Measurements from ENCODE around the gene KLRC3.
"Not testable (repeated sequence)": the region's sequence is repeated elsewhere in the genome, so short reads cannot be mapped to it uniquely, and the experiment has no call there.

Gene KLRC3

GRCh38 chr12:10435816-10436215 lies 15.4 kb upstream of the KLRC3 start, which contains the start of gene KLRC2:
TSS of gene KLRC2 (minus strand) at chr12:10436010. CDS start at chr12:10435986, 24 bp downstream.
- not testable (repeated sequence) for H3K4me1 ChIP-seq (ENCODE audit: control insufficient read depth, insufficient read depth, low read length); H3K4me3 ChIP-seq (ENCODE audit: low read length); H3K36me3 ChIP-seq (ENCODE audit: control insufficient read depth, insufficient read depth, low read length)

GRCh38 chr12:10430623-10431022 lies 10.2 kb upstream of the KLRC3 start:
- not testable (repeated sequence) for H3K9me3 ChIP-seq (ENCODE audit: control insufficient read depth, low read length); H3K36me3 ChIP-seq (ENCODE audit: control insufficient read depth, insufficient read depth, low read length); H3K27me3 ChIP-seq (ENCODE audit: control insufficient read depth, insufficient read depth, low read length); H3K4me3 ChIP-seq (ENCODE audit: low read length); H3K9ac ChIP-seq (ENCODE audit: low read length); H3K4me1 ChIP-seq (ENCODE audit: control insufficient read depth, insufficient read depth, low read length)

More at GRCh38 chr12:10435816-10436215, 15.4 kb upstream of the KLRC3 start, which contains the start of gene KLRC2:
- not testable (repeated sequence) for H3K9ac ChIP-seq (ENCODE audit: low read length); H3K27me3 ChIP-seq (ENCODE audit: control insufficient read depth, insufficient read depth, low read length); H3K9me3 ChIP-seq (ENCODE audit: control insufficient read depth, low read length)

DNA sequence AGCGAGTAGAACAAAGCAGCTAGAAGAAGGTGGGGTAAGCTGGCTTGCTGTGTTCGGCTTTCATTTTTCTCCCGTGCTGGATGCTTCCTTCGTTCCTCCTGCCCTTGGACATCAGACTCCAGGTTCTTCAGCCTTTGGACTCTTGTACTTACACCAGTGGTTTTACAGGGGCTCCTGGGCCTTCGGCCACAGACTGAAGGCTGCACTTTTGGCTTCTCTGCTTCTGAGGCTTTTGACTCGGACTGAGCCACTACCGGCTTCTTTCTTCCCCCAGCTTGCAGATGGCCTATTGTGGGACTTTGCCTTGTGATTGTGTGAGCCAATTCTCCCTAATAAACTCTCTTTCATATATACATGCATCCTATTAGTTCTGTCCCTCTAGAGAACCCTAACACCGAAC lies 5.5 kb upstream of the KLRC3 start:
- not testable (repeated sequence) for H3K27me3 ChIP-seq (ENCODE audit: control insufficient read depth, insufficient read depth, low read length); H3K36me3 ChIP-seq (ENCODE audit: control insufficient read depth, insufficient read depth, low read length); H3K9me3 ChIP-seq (ENCODE audit: control insufficient read depth, low read length); H3K4me3 ChIP-seq (ENCODE audit: low read length); H3K9ac ChIP-seq (ENCODE audit: low read length); H3K4me1 ChIP-seq (ENCODE audit: control insufficient read depth, insufficient read depth, low read length)

- H3K9me3 ChIP-seq (ENCODE audit: control insufficient read depth, low read length); H3K36me3 ChIP-seq (ENCODE audit: control insufficient read depth, insufficient read depth, low read length); H3K4me3 ChIP-seq (ENCODE audit: low read length); H3K9ac ChIP-seq (ENCODE audit: low read length); H3K4me1 ChIP-seq (ENCODE audit: control insufficient read depth, insufficient read depth, low read length); H3K27me3 ChIP-seq (ENCODE audit: control insufficient read depth, insufficient read depth, low read length): not testable (repeated sequence)
Observed at GRCh38 chr12:10424260-10424899, 4.0 kb upstream of the KLRC3 start.

DNA sequence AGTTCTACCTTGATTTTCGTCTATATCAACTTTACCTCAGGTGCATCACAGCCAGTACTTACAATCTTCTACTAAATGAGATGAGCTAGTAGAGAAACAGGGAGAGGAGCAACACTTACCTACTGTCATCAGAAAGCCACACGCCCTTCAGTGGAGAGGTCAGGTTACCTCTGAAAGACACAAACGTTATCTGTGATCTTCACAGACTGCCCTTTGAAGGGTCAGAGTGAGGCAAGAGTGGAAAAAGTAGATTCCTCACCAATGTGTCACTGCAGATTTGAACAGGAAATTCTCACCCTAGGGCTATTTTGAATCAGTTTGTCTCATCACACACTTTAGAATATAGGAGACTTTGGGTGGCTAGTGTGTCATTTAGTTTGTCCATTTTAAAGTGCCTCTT lies 1.8 kb upstream of the KLRC3 start:
- H3K4me1 ChIP-seq (ENCODE audit: control insufficient read depth, insufficient read depth, low read length); H3K27me3 ChIP-seq (ENCODE audit: control insufficient read depth, insufficient read depth, low read length); H3K36me3 ChIP-seq (ENCODE audit: control insufficient read depth, insufficient read depth, low read length); H3K9ac ChIP-seq (ENCODE audit: low read length); H3K4me3 ChIP-seq (ENCODE audit: low read length); H3K9me3 ChIP-seq (ENCODE audit: control insufficient read depth, low read length): not testable (repeated sequence)

GRCh38 chr12:10409392-10409791 lies 11.0 kb downstream of the KLRC3 start, which contains the start of gene KLRC4:
TSS of gene KLRC4 (minus strand) at chr12:10409757. CDS start at chr12:10409575, 182 bp downstream.
- H3K4me3 ChIP-seq (ENCODE audit: low read length), result no peak within 1 kb of the TSS
- no peaks in the 10 kb centered on the region for H3K4me1 ChIP-seq (ENCODE audit: control insufficient read depth, insufficient read depth, low read length)
- H3K9ac ChIP-seq (ENCODE audit: low read length), result no peak within 1 kb of the TSS
- H3K27me3 ChIP-seq (ENCODE audit: control insufficient read depth, insufficient read depth, low read length), result no peaks in the 10 kb centered on the region
- no peaks in the 10 kb centered on the region for H3K36me3 ChIP-seq (ENCODE audit: control insufficient read depth, insufficient read depth, low read length)
- H3K9me3 ChIP-seq (ENCODE audit: control insufficient read depth, low read length), result no peaks in the 10 kb centered on the region

- Histone ChIP-seq H3K4me3 (ENCODE audit: low read length) (no peak overlapping the region), H3K4me1 (ENCODE audit: control insufficient read depth, insufficient read depth, low read length) (no peaks in the 10 kb centered on the region), H3K36me3 (ENCODE audit: control insufficient read depth, insufficient read depth, low read length) (no peaks in the 10 kb centered on the region), H3K9ac (ENCODE audit: low read length) (no peak overlapping the region), H3K27me3 (ENCODE audit: control insufficient read depth, insufficient read depth, low read length) (no peaks in the 10 kb centered on the region), H3K9me3 (ENCODE audit: control insufficient read depth, low read length) (no peaks in the 10 kb centered on the region)
Observed at GRCh38 chr12:10408842-10409241, 11.6 kb downstream of the KLRC3 start.

DNA sequence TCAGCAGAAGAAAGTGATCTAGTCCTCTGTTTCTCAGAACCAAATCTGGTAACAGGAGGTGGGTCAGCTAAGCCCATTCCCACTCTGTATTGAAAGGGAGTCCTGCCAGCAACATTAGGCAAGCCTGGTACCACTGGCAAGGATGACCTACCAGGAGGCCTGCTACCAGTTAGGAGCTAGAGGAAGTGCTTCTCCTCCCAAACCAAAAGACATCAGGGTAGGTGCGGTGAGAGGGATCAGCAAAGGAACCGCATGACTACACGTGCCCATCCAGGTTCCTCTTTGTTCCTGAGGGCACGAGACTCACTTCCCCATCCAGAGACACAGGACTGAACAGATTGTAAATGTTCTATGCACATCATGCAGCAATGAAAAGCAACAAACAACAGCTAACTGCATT lies 13.7 kb downstream of the KLRC3 start:
- no peaks in the 10 kb centered on the region for H3K27me3 ChIP-seq (ENCODE audit: control insufficient read depth, insufficient read depth, low read length)
- no peaks in the 10 kb centered on the region for H3K4me1 ChIP-seq (ENCODE audit: control insufficient read depth, insufficient read depth, low read length)
- H3K9ac ChIP-seq (ENCODE audit: low read length), result no peak overlapping the region
- H3K36me3 ChIP-seq (ENCODE audit: control insufficient read depth, insufficient read depth, low read length), result no peaks in the 10 kb centered on the region
- no peak overlapping the region for H3K4me3 ChIP-seq (ENCODE audit: low read length)
- H3K9me3 ChIP-seq (ENCODE audit: control insufficient read depth, low read length), result no peaks in the 10 kb centered on the region

DNA sequence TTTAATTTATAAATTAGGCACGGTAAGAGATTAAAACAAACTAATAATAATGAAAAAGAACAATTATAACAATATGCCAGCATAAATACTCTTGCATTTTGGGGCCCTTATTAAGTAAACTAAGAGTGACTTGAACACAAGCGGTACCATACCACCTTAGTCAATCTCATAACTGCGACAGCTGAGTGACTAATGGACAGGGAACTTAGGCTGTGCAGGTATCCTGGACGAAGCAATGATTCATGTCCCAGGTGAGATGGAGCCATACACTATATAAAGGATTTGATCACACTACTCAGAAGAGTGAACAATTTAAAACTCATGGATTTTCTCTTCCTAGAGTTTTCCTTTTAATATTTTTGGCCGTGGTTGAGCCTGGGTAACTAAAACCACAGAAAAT lies 15.1 kb downstream of the KLRC3 start:
- no peak overlapping the region for H3K4me3 ChIP-seq (ENCODE audit: low read length)
- H3K4me1 ChIP-seq (ENCODE audit: control insufficient read depth, insufficient read depth, low read length), result no peaks in the 10 kb centered on the region
- H3K9me3 ChIP-seq (ENCODE audit: control insufficient read depth, low read length), result no peaks in the 10 kb centered on the region
- no peaks in the 10 kb centered on the region for H3K27me3 ChIP-seq (ENCODE audit: control insufficient read depth, insufficient read depth, low read length)
- H3K36me3 ChIP-seq (ENCODE audit: control insufficient read depth, insufficient read depth, low read length), result no peaks in the 10 kb centered on the region
- no peak overlapping the region for H3K9ac ChIP-seq (ENCODE audit: low read length)

DNA sequence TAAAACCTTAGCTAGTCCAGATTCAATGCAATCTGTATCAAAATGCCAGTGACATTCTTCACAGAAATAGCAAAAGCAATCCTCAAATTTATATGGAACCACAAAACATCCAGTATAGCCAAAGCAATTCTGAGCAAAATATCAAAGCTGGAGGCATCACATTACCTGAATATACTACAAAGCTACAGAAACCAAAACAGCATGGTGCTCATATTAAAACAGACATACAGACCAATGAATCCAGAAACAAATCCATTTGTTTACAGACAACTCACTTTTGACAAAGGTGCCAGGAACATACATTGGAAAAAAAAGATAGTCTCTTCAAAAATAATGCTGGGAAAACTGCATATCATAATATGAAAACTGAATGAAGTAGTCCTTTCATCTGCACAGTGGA lies 15.6 kb downstream of the KLRC3 start:
- H3K9ac ChIP-seq (ENCODE audit: low read length), result no peak overlapping the region
- H3K9me3 ChIP-seq (ENCODE audit: control insufficient read depth, low read length), result no peaks in the 10 kb centered on the region
- H3K36me3 ChIP-seq (ENCODE audit: control insufficient read depth, insufficient read depth, low read length), result no peaks in the 10 kb centered on the region
- no peak overlapping the region for H3K4me3 ChIP-seq (ENCODE audit: low read length)
- no peaks in the 10 kb centered on the region for H3K27me3 ChIP-seq (ENCODE audit: control insufficient read depth, insufficient read depth, low read length)
- no peaks in the 10 kb centered on the region for H3K4me1 ChIP-seq (ENCODE audit: control insufficient read depth, insufficient read depth, low read length)

DNA sequence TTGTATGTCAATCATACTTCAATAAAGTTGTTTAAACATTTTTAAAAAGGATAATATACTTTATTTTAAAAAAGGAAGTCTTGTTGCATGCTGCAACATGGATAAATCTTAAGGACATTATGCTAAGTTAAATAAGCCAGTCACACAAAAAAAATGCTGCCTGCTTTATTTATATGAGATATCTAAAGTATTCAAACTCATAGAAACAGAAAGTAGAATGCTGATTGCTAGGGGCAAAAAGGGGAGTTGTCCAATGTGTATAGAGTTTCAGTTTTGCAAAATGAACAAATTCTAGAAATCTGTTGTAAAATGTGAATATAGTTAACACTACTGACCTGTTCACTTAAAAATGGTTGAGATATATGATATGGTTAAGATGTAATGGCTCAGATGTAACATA lies 19.6 kb downstream of the KLRC3 start:
- no peaks in the 10 kb centered on the region for H3K4me1 ChIP-seq (ENCODE audit: control insufficient read depth, insufficient read depth, low read length)

DNA sequence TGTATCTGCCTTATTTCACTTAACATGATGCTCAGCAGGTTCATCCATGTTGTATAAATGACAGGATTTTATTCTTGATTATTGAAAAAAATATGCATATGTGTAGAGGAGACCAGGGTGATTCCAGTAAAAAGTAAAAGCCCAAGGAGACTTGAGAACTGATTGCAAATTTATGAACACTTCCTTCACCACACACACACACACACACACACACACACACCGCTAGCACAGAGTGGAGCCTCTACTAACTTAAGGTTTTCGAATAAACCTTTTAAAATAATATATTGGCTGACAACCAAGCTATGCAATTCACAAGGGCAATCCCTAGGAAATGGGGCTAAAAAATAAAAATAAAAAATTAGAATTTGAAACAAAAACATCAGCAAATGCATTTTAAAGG lies 22.2 kb downstream of the KLRC3 start:
- Histone ChIP-seq H3K4me1 (ENCODE audit: control insufficient read depth, insufficient read depth, low read length) (no peaks in the 10 kb centered on the region), H3K4me3 (ENCODE audit: low read length) (no peak overlapping the region), H3K9me3 (ENCODE audit: control insufficient read depth, low read length) (no peaks in the 10 kb centered on the region), H3K27me3 (ENCODE audit: control insufficient read depth, insufficient read depth, low read length) (no peaks in the 10 kb centered on the region), H3K36me3 (ENCODE audit: control insufficient read depth, insufficient read depth, low read length) (no peaks in the 10 kb centered on the region), H3K9ac (ENCODE audit: low read length) (no peak overlapping the region)

More for the DNA sequence above, 19.6 kb downstream of the KLRC3 start:
- Histone ChIP-seq H3K9me3 (ENCODE audit: control insufficient read depth, low read length) (no peaks in the 10 kb centered on the region), H3K27me3 (ENCODE audit: control insufficient read depth, insufficient read depth, low read length) (no peaks in the 10 kb centered on the region), H3K9ac (ENCODE audit: low read length) (no peak overlapping the region), H3K4me3 (ENCODE audit: low read length) (no peak overlapping the region), H3K36me3 (ENCODE audit: control insufficient read depth, insufficient read depth, low read length) (no peaks in the 10 kb centered on the region)

GRCh38 chr12:10397296-10397695 lies 23.1 kb downstream of the KLRC3 start:
- no peaks in the 10 kb centered on the region for H3K4me1 ChIP-seq (ENCODE audit: control insufficient read depth, insufficient read depth, low read length)
- H3K36me3 ChIP-seq (ENCODE audit: control insufficient read depth, insufficient read depth, low read length), result no peaks in the 10 kb centered on the region
- H3K9ac ChIP-seq (ENCODE audit: low read length), result no peak overlapping the region
- H3K9me3 ChIP-seq (ENCODE audit: control insufficient read depth, low read length), result no peaks in the 10 kb centered on the region
- H3K27me3 ChIP-seq (ENCODE audit: control insufficient read depth, insufficient read depth, low read length), result no peaks in the 10 kb centered on the region
- no peak overlapping the region for H3K4me3 ChIP-seq (ENCODE audit: low read length)

Measured in mucosa of stomach (tissue), 1 donor.